Prostate gland (tissue), 2 donors: ENCODE data around the gene FRMD4B. TPM values are rescaled to one million over a fixed set of nuclear protein-coding genes. Genes with fewer than 3 reads are reported as not detected.

Experiments used
- DNase-seq: peaks from one replicate; pipeline ENCODE4 v3.0.0-alpha.2; 2019; ENCODE audit warnings: low spot score
- H3K27ac ChIP-seq, 2 donors: fragments of 200-600 bp; sonication (generic); 2 replicates each; pipeline ENCODE4 v1.5.1; 2017 to 2019
- H3K27me3 ChIP-seq: fragments of 200-600 bp; sonication (generic); replicated peaks from 2 replicates; pipeline ENCODE4 v1.5.1; 2019; ENCODE audit not compliant: insufficient read depth
- H3K36me3 ChIP-seq, 2 donors: fragments of 200-600 bp; sonication (generic); 1 replicate in 1 of 2; 2 replicates in 1 of 2; pipeline versions ENCODE4 v1.5.1 to v1.8.1; 2017 to 2019
- H3K4me1 ChIP-seq: fragments of 200-600 bp; sonication (generic); replicated peaks from 2 replicates; pipeline ENCODE4 v1.5.1; 2019
- H3K4me3 ChIP-seq, 2 donors: fragments of 200-600 bp; sonication (generic); 2 replicates each; pipeline ENCODE4 v1.5.1; 2017 to 2019
- H3K9me3 ChIP-seq: fragments of 200-600 bp; sonication (generic); 2 replicates; pipeline ENCODE4 v1.5.1; 2017
- CTCF ChIP-seq, 4 experiments: fragments of 200-600 bp in 2 of 4; fragments of 450-650 bp in 2 of 4; sonication (generic) in 2 of 4; IDR thresholded peaks; 1 replicate in 3 of 4; 2 replicates in 1 of 4; pipeline ENCODE4 v1.5.1; 2016 to 2019; ENCODE audit warnings: antibody characterized with exemption in 4 of 4, mild to moderate bottlenecking in 2 of 4, moderate library complexity in 2 of 4
- POLR2A ChIP-seq: fragments of 450-650 bp; IDR thresholded peaks from one replicate; pipeline ENCODE4 v1.6.1; 2016; ENCODE audit warnings: antibody characterized with exemption, mild to moderate bottlenecking
- POLR2AphosphoS5 ChIP-seq: sonication (generic); formaldehyde crosslinking; IDR thresholded peaks from one replicate; pipeline ENCODE4 v1.6.1; 2017; ENCODE audit warnings: antibody characterized with exemption
- WGBS: methylation state at CpG from one replicate; pipeline ENCODE4 v1.1.5; 2018; 5-methylcytosine and 5-hydroxymethylcytosine counted together
- intact Hi-C: fragments of 100-400 bp; cut with DNase I; formaldehyde crosslinking; loops from one replicate; pipeline ENCODE4 v1.14.2; 2022
- total RNA-seq, 2 donors: library from RNA; depleted of rRNA; stranded (reverse); fragments of >200 nt; gene quantifications; one replicate each; pipeline ENCODE4 v1.1.0, GENCODE V29; 2016

FRMD4B gene
- total RNA-seq, 2 donors from 2014 or later: 31.0 to 41.4 TPM

GRCh38 chr3:69392850-69393249, 7.0 kb upstream of the FRMD4B start:
- Histone ChIP-seq H3K4me3 (no peak overlapping the region), H3K9me3 (no peaks in the 10 kb centered on the region), H3K4me1 (no peaks in the 10 kb centered on the region), H3K27me3 (no peaks in the 10 kb centered on the region), H3K27ac (no peak overlapping the region), H3K36me3 (no peaks in the 10 kb centered on the region)
- TF ChIP-seq CTCF (IDR thresholded peaks at IDR 0.05) (no peak), POLR2AphosphoS5 (no peak), POLR2A (no peak)
- intact Hi-C loops: no loop called here
- no peak for DNase-seq
- 84% methylated on average over 3 of the region's 3 CpGs for WGBS

- WGBS: 97% methylated on average over 2 of the region's 2 CpGs
Observed at GRCh38 chr3:69392415-69392814, 6.5 kb upstream of the FRMD4B start.

GRCh38 chr3:69391554-69391953, 5.7 kb upstream of the FRMD4B start:
- H3K27me3 ChIP-seq: no peaks in the 10 kb centered on the region
- no peaks in the 10 kb centered on the region for H3K36me3 ChIP-seq
- WGBS: 100% methylated on average over 1 of the region's 1 CpG
- no peak for DNase-seq
- TF ChIP-seq CTCF (IDR thresholded peaks at IDR 0.05): no peak
- TF ChIP-seq POLR2A: no peak
- no peak for TF ChIP-seq POLR2AphosphoS5
- no peaks in the 10 kb centered on the region for H3K4me1 ChIP-seq
- intact Hi-C loops: no loop called here
- H3K27ac ChIP-seq: no peak overlapping the region
- H3K9me3 ChIP-seq: no peaks in the 10 kb centered on the region
- no peak overlapping the region for H3K4me3 ChIP-seq

More at GRCh38 chr3:69392415-69392814, 6.5 kb upstream of the FRMD4B start:
- no peak overlapping the region for H3K27ac ChIP-seq
- H3K27me3 ChIP-seq: no peaks in the 10 kb centered on the region
- TF ChIP-seq CTCF (IDR thresholded peaks at IDR 0.05) (no peak), POLR2A (no peak), POLR2AphosphoS5 (no peak)
- H3K4me1 ChIP-seq: no peaks in the 10 kb centered on the region
- intact Hi-C loops: no loop called here
- no peaks in the 10 kb centered on the region for H3K9me3 ChIP-seq
- no peak for DNase-seq
- no peaks in the 10 kb centered on the region for H3K36me3 ChIP-seq
- H3K4me3 ChIP-seq: no peak overlapping the region

- Histone ChIP-seq H3K27me3 (no peaks in the 10 kb centered on the region), H3K36me3 (no peaks in the 10 kb centered on the region), H3K9me3 (no peaks in the 10 kb centered on the region), H3K4me3 (no peak overlapping the region), H3K4me1 (no peaks in the 10 kb centered on the region), H3K27ac (no peak overlapping the region)
- 95% methylated on average over 5 of the region's 5 CpGs for WGBS
- TF ChIP-seq POLR2AphosphoS5 (no peak), CTCF (IDR thresholded peaks at IDR 0.05) (no peak), POLR2A (no peak)
- intact Hi-C loops: no loop called here
- DNase-seq: no peak
Observed at GRCh38 chr3:69390771-69391170, 4.9 kb upstream of the FRMD4B start.

- intact Hi-C loops: no loop called here
- Histone ChIP-seq H3K27me3 (no peaks in the 10 kb centered on the region), H3K36me3 (no peaks in the 10 kb centered on the region), H3K4me3 (no peak overlapping the region), H3K4me1 (no peaks in the 10 kb centered on the region), H3K27ac (no peak overlapping the region), H3K9me3 (no peaks in the 10 kb centered on the region)
- TF ChIP-seq CTCF (IDR thresholded peaks at IDR 0.05): no peak
- WGBS: 69% methylated on average over 4 of the region's 4 CpGs
- DNase-seq: no peak
Observed at GRCh38 chr3:69389520-69390248, 3.8 kb upstream of the FRMD4B start.
